ENCODE measurements around the gene FBLN7.
"Not testable (repeated sequence)": the region's sequence is repeated elsewhere in the genome, so short reads cannot be mapped to it uniquely, and the experiment has no call there.

Gene FBLN7

DNA sequence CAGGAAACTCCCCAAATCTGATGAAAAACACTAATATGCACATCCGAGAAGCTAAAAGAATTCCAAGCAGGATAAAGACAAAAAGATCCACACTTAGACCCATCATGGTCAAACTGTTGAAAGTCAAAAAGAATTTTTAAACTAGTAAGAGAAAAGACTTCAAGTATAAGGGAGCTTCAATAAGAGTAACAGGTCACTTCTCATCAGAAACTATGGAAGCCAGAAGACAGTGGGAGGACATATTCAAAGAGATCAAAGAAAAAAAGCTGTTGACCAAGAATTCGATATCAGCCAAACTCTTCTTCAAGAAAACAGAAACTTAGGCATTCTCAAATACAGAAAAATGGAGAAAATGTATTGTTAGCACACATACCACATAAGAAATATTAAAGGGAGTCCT lies 66.2 kb downstream of the FBLN7 start:
- Histone ChIP-seq H3K27me3 (ENCODE audit: control insufficient read depth, insufficient read depth, low read length) (no peaks in the 10 kb centered on the region), H3K9me3 (ENCODE audit: control insufficient read depth, insufficient read depth, low read length) (peaks cover 14% of the 10 kb centered on the region), H3K9ac (ENCODE audit: low read depth, low read length) (no peak overlapping the region), H3K4me3 (ENCODE audit: low read depth, low read length) (no peak overlapping the region), H3K4me1 (ENCODE audit: control insufficient read depth, insufficient read depth, low read length) (no peaks in the 10 kb centered on the region), H3K27ac (ENCODE audit: low read depth, low read length) (no peak overlapping the region), H3K36me3 (ENCODE audit: control insufficient read depth, insufficient read depth, low read length) (no peaks in the 10 kb centered on the region)

DNA sequence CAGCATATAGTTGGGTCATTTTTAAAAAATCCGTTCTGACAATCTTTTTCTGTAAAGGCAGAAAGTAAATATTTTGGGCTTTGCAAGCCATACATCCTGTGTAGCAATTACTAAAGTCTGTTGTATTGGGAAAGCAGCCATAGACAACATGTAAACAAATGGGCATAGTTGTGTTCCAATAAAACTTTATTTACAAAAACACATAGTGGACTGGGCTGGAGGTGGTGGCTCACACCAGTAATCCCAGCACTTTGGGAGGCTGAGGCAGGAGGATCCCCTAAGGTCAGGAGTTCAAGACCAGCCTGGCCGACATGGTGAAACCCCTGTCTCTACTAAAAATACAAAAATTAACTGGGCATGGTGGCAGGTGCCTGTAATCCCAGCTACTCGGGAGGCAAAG lies 69.7 kb downstream of the FBLN7 start:
- not testable (repeated sequence) for H3K4me1 ChIP-seq (ENCODE audit: control insufficient read depth, insufficient read depth, low read length); H3K9ac ChIP-seq (ENCODE audit: low read depth, low read length); H3K36me3 ChIP-seq (ENCODE audit: control insufficient read depth, insufficient read depth, low read length)

DNA sequence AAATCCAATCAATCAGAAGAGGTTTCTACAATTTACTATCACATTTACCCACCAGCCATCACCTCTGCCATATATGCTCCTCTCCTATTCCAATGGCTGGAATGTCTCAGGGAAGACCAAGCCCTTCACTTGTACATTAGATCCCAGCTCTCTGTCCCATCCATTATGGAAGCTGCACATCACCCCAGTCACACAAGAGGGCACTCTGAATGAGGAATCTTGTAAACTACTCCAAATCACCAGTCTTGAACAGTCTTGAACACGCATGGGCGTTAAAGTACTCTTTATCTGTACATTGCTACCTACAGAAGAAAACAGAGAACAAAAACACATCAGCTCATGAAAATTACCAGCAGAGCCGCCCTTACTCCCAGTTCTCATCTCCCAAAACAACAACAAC lies 78.0 kb downstream of the FBLN7 start:
- Histone ChIP-seq H3K27ac (ENCODE audit: low read depth, low read length) (no peak overlapping the region), H3K27me3 (ENCODE audit: control insufficient read depth, insufficient read depth, low read length) (no peaks in the 10 kb centered on the region), H3K36me3 (ENCODE audit: control insufficient read depth, insufficient read depth, low read length) (peaks cover 9% of the 10 kb centered on the region)

More for the DNA sequence above, 69.7 kb downstream of the FBLN7 start:
- peaks cover 14% of the 10 kb centered on the region for H3K9me3 ChIP-seq (ENCODE audit: control insufficient read depth, insufficient read depth, low read length)
- not testable (repeated sequence) for H3K4me3 ChIP-seq (ENCODE audit: low read depth, low read length); H3K27me3 ChIP-seq (ENCODE audit: control insufficient read depth, insufficient read depth, low read length); H3K27ac ChIP-seq (ENCODE audit: low read depth, low read length)

DNA sequence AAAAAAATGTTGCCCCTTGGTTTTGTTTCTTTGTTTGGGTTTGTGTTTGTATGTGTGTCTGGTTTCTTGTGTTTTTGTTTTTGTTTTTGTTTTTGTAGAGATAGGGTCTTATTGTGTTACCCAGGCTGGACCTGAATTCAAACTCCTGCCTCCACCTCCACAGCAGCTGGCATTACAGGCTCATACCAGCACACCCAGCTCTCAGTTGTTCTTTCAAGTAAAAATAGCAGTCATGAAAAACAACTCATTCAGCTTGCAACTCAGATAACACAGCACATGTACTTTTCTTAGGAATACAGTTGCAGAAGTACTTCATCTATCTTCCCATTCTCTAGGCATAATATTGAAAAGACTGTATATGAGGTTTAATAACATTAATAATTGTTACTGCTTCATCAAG lies 79.7 kb downstream of the FBLN7 start:
- no peak overlapping the region for H3K9ac ChIP-seq (ENCODE audit: low read depth, low read length)
- H3K9me3 ChIP-seq (ENCODE audit: control insufficient read depth, insufficient read depth, low read length): no peaks in the 10 kb centered on the region
- no peaks in the 10 kb centered on the region for H3K27me3 ChIP-seq (ENCODE audit: control insufficient read depth, insufficient read depth, low read length)
- H3K27ac ChIP-seq (ENCODE audit: low read depth, low read length): no peak overlapping the region
- H3K4me3 ChIP-seq (ENCODE audit: low read depth, low read length): no peak overlapping the region
- no peaks in the 10 kb centered on the region for H3K4me1 ChIP-seq (ENCODE audit: control insufficient read depth, insufficient read depth, low read length)
- peaks cover 9% of the 10 kb centered on the region for H3K36me3 ChIP-seq (ENCODE audit: control insufficient read depth, insufficient read depth, low read length)

More for the DNA sequence above, 78.0 kb downstream of the FBLN7 start:
- Histone ChIP-seq H3K4me3 (ENCODE audit: low read depth, low read length) (no peak overlapping the region), H3K4me1 (ENCODE audit: control insufficient read depth, insufficient read depth, low read length) (no peaks in the 10 kb centered on the region), H3K9me3 (ENCODE audit: control insufficient read depth, insufficient read depth, low read length) (no peaks in the 10 kb centered on the region), H3K9ac (ENCODE audit: low read depth, low read length) (no peak overlapping the region)

DNA sequence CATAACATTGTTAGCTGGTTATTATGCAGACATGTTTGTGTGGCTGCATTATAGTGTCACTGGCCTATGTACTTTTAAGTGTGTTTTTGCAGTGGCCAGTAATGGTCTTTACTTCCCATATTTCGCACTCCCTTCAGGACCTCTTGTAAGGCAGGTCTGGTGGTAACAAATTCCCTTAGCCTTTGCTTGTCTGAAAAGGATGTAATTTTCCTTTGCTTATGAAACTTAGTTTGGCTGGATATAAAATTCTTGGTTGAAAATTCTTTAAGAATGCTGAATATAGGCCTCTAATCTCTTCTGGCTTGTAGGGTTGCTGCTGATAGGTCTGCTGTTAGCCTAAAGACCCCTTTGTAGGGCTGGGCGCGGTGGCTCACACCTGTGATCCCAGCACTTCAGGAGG lies 82.0 kb downstream of the FBLN7 start:
- H3K36me3 ChIP-seq (ENCODE audit: control insufficient read depth, insufficient read depth, low read length): peaks cover 4% of the 10 kb centered on the region
- no peak overlapping the region for H3K4me3 ChIP-seq (ENCODE audit: low read depth, low read length)

DNA sequence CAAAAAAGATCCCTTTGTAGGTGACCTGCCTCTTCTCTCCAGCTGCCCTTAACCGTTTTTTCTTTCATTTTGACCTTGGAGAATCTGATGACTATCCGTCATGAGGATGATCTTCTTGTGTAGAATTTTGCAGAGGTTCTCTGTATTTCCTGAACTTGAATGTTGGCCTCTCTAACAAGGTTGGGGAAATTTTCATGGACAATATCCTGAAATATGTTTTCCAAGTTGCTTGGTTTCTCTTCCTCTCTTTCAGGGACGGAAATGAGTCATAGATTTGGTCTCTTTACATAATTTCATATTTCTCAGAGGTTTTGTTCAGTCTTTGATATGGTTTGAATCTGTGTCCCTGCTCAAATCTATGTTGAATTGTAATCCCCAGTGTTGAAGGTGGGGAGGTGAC lies 82.6 kb downstream of the FBLN7 start:
- Histone ChIP-seq H3K27me3 (ENCODE audit: control insufficient read depth, insufficient read depth, low read length) (no peaks in the 10 kb centered on the region), H3K9ac (ENCODE audit: low read depth, low read length) (no peak overlapping the region), H3K4me1 (ENCODE audit: control insufficient read depth, insufficient read depth, low read length) (no peaks in the 10 kb centered on the region), H3K36me3 (ENCODE audit: control insufficient read depth, insufficient read depth, low read length) (no peaks in the 10 kb centered on the region), H3K9me3 (ENCODE audit: control insufficient read depth, insufficient read depth, low read length) (no peaks in the 10 kb centered on the region), H3K4me3 (ENCODE audit: low read depth, low read length) (no peak overlapping the region), H3K27ac (ENCODE audit: low read depth, low read length) (no peak overlapping the region)

More for the DNA sequence above, 82.0 kb downstream of the FBLN7 start:
- H3K4me1 ChIP-seq (ENCODE audit: control insufficient read depth, insufficient read depth, low read length): no peaks in the 10 kb centered on the region
- no peak overlapping the region for H3K27ac ChIP-seq (ENCODE audit: low read depth, low read length)
- H3K9me3 ChIP-seq (ENCODE audit: control insufficient read depth, insufficient read depth, low read length): no peaks in the 10 kb centered on the region
- no peak overlapping the region for H3K9ac ChIP-seq (ENCODE audit: low read depth, low read length)
- H3K27me3 ChIP-seq (ENCODE audit: control insufficient read depth, insufficient read depth, low read length): no peaks in the 10 kb centered on the region

DNA sequence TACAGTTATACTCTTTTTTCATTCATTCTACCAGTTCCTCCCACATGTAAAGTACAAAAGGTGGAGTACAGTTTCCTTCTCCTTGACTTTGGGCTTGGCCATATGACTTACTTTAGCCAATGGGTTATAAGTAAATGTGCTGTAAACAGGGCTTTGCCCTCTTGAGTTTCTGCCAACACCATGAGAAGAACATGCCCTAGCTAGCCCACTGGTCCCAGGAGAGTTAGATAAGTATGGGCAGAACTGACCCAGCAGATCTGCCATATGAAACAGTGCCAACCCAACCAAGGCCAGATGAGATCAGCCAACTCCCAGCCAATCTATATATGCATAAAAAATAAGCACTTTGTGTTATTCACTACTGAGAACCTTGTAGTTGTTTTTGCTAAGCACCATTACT lies 91.2 kb downstream of the FBLN7 start:
- no peak overlapping the region for H3K27ac ChIP-seq (ENCODE audit: low read depth, low read length)
- no peaks in the 10 kb centered on the region for H3K27me3 ChIP-seq (ENCODE audit: control insufficient read depth, insufficient read depth, low read length)
- peaks cover 15% of the 10 kb centered on the region; the same call in 1 of the 2 replicates for H3K36me3 ChIP-seq (ENCODE audit: control insufficient read depth, insufficient read depth, low read length)
- H3K4me3 ChIP-seq (ENCODE audit: low read depth, low read length): no peak overlapping the region
- no peak overlapping the region for H3K9ac ChIP-seq (ENCODE audit: low read depth, low read length)
- no peaks in the 10 kb centered on the region for H3K4me1 ChIP-seq (ENCODE audit: control insufficient read depth, insufficient read depth, low read length)
- H3K9me3 ChIP-seq (ENCODE audit: control insufficient read depth, insufficient read depth, low read length): no peaks in the 10 kb centered on the region

DNA sequence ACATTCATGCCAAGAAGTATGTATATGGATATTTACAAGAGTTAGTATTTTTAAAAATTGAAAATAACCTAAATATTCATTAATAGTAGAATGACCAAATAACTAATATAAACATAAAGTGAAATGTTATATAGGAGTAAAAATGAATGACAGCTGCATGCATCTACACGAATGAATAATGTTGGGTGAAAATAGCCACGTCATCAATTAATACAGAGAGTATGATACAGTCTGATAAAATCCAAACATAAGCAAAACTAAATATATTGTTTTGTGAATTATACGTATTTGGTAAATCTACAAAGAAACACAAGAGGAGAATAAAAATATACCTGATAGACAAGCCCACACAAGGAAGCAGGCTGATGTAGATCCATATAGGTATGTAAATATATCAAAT lies 92.2 kb downstream of the FBLN7 start:
- no peaks in the 10 kb centered on the region for H3K9me3 ChIP-seq (ENCODE audit: control insufficient read depth, insufficient read depth, low read length)
- H3K27me3 ChIP-seq (ENCODE audit: control insufficient read depth, insufficient read depth, low read length): no peaks in the 10 kb centered on the region
- H3K27ac ChIP-seq (ENCODE audit: low read depth, low read length): no peak overlapping the region
- H3K4me3 ChIP-seq (ENCODE audit: low read depth, low read length): no peak overlapping the region
- H3K4me1 ChIP-seq (ENCODE audit: control insufficient read depth, insufficient read depth, low read length): no peaks in the 10 kb centered on the region
- H3K9ac ChIP-seq (ENCODE audit: low read depth, low read length): no peak overlapping the region
- peaks cover 20% of the 10 kb centered on the region; the same call in 1 of the 2 replicates for H3K36me3 ChIP-seq (ENCODE audit: control insufficient read depth, insufficient read depth, low read length)
